ENCODE data around the gene IRF4.
"Not testable (repeated sequence)": the region's sequence is repeated elsewhere in the genome, so short reads cannot be mapped to it uniquely, and the experiment has no call there.

Gene IRF4

DNA sequence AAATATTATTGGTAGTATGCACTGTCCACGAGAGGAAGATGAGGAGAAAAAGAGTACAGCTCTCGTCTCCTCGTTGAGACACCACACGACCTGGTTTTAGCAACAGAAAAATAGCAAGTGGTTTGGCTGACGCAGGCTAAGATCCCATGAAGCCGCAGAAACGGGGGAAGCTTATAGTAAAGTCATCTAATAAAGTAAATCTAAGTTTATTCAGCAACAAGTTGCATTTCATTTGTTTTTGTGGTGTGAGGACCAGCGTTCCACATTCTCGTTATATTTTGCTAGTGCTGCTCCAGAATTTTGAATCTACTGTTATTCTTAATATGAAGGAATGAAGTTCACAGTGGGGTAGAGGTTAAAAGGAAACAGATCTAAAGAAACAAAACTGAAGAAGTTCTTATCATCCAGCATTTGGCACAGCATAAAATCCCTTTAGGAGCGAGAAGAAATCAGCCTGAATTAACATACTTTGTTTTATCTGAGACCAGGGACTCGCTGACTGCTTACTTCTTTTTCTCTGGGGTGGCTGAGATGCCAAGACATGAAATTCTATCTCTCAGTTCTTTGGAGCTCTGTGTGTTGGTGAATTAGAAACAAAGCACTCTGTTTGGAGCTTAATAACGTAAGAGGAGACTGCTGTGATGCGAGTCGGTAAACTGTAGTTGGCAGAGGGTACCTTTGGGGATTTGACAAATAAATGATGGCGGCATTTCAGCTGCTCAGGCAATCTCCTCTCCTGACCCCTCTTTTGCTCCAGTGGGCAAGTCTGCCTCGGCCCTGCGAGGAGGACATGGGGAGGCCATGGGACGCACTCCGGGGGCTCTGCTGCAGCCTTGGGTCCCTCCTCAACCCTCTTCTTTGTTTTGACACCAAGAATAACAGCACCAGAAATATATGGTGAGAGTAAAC is 24.9 kb upstream of the IRF4 start:
- no peak for FAIRE-seq

DNA sequence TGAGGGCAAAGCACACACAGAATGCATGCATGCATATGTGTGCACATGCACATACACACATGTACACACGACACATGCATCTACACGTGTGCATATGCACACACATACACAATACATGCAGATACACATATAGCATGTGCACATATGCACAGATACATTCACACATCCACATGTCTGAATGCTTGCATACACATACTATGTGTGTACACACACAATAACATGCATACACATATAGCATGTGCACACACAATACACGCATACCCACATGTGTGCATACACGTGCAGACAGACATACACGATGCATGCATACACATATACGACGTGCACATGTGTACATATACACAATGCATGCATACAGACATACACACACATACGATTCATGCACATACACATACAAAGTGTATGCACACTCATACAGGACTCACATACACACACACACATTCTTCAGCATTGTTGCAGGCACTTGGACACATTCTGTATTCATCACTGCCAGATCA is 24.2 kb upstream of the IRF4 start:
- no peak for FAIRE-seq

DNA sequence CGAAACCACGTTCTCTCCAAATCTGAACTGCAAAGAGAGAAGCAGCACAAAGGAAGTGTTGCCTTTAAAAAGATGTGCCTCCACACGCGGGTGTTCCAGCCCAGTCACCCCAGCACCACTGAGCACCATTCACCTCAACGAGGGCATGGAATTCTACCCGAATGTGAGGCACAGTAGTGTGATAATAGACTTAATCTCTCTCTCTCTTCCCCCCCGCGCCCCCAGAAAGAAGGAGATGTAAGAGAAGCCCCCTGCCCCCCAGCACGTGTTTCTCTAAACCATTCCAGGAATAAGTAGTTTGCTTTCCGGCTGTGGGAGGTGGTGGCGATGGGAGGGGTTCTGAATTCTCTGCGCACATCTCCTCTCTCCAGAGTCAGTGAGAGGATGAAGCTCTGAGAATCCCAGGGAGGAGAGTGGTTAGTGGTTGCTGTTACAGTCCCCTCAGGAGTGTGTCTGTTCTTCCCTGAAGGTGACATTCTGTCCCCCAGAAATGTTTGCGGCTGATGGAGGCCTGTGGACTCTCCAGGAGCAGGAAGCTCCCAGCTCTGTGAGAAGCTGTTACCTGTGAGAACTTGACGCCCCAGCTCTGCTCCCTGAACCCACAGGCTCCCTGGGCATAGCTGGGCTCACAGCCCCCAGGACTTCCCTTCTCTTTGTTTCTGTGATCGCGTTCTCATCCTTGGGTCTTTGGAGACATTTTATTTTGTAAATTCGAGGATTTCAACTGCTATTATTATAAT is 23.5 kb upstream of the IRF4 start:
- FAIRE-seq = no peak

DNA sequence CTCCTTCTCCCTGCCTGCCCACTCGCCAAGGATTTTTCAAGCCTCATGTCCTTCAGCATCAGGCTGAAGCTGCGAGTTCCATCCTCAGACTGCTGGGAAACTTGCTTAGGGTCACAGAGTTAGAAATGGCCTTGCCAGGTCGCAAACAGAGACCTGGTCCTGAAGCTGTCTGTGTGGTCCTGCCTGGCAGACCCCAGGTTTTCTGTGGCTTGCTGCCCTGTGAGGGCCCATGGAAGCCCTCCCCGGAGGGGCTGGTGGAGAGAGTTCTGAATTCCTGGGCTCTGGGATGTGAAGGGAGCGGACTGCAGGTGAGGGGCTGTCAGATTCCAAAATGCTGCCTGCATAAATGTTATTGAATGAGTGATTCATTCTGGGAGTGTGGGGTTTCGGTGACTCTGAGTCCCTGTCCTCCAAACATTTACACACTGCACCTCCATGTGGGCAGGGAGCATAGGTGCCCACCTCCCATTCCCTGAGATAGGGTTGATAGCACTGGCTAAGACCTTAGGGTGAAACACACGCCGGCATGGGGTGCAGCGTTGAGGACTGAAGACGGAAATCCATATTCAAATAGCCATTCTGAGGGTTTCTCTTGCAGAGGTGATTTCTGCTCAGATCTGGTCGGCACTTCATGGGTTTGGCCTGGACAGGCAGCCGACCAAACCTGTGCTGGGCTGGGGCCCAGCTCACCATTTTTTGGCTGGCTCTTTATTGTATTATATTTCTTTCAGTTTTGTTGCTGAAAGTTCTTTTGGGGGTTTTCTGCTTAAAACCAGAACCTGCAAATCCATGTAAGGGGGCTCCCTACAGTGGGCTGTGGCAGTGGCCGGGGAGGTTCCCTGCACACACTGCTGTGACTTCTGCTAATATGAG is 21.8 kb upstream of the IRF4 start:
- no peak for FAIRE-seq

DNA sequence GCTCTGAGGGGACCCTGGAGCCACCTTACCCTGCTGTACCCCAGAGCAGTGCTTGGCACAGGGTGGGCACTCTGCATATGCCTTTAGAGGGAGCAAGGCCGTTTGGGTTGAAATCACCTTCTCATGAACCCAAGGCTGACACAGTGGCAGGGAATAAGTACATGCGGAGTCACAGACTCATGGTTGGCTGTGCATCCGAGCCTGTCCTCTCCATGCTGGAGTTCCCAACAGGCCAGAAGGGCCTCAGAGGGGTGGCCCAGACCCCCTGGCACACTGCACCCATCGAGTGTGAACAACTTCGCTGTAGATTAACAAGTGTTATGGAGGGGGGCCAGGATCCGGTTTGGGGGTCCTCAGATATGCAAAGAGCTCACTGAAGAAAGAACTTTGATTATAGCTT is 21.0 kb upstream of the IRF4 start:
- FAIRE-seq = no peak

DNA sequence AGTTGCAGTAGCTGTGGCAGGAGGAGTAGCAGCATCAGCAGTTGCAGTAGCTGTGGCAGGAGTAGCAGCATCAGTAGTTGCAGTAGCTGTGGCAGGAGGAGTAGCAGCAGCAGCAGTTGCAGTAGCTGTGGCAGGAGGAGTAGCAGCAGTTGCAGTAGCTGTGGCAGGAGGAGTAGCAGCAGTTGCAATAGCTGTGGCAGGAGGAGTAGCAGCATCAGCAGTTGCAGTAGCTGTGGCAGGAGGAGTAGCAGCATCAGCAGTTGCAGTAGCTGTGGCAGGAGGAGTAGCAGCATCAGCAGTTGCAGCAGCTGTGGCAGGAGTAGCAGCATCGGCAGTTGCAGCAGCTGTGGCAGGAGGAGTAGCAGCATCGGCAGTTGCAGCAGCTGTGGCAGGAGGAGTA is 19.7 kb upstream of the IRF4 start:
- not testable (repeated sequence) for FAIRE-seq

DNA sequence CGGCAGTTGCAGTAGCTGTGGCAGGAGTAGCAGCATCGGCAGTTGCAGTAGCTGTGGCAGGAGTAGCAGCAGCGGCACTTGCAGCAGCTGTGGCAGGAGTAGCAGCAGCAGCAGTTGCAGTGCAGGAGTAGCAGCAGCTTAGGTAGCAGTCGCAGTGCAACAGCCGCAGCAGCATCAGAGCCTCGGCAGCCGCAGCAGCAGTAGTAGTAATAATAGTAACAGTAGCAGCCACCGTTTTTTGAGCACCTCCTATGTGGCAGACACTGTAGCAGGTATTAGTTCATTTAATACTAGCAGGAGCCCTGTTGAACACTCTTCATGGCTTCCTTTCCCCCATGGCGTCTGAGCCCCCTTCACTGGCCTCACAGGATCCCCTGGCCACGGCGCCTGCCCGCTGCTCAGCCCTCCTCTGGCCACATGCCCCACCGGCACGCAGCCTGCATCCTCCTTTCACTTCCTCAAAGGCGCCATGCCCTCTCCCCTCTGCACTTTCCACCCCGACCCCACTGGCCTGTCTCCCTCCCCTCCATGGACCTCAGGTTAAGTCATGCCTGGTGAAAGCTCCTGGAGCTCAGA is 19.1 kb upstream of the IRF4 start:
- no peak for FAIRE-seq

DNA sequence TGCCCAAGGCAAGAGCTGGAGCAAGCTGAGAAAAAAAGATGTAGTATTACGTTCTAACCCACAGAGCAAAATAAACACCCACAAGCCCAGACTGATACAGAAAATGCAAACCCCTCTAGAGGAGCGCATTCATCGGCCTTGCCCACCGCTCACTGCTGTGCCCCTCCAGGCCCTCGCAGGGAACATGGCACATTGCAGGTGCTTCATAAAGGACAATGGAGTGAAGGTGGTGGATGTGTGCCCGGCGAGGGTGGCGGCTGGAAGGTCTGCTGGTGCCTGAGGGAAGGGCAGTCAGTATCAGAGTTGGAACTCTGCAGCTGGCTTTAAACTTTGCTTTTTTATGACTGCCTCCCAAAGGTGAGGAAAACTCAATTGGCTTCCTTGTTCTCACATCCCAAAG is 18.5 kb upstream of the IRF4 start:
- no peak for FAIRE-seq

DNA sequence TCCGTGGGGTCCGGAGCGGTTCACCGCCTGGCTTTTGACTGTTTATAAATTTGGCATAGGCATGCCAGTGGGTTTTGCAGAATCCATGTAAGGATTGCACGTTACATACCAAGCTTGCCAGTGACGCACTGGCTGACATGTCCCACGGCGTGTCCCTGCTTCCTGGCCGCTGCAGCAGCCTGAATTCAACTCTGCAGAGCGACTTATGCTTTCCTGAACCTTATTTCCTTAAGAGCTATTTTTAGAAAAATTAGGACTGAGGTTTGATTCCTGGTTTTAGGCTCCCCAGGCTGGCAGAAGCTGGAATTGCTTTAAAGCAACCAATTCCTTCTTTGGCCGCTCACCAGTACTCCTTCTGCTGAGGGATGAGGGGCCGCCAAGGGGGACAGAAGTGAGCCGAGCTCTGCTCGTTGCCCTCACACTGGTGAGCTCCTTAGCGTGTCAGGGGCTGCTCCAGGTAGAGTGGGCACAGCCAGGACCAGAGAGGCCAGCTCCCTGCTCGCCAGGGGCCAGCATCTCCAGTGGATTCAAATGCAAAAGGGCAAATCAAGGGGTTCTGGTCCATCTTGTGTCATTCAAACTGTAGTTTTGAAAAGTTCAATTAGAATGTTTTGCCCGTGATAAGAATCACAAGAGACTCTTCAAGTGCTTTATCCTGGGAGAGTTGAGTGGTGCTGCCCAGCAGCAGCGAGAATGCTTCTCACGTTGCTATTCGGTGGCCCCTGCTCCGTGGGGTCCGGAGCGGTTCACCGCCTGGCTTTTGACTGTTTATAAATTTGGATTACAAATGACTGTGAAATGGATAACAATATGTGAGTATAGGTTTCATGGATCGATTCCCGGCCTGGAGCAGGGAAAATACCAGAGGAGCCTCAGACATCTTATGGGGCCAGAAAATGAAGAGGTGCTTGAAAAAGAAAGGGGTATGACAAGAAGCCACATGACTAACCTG is 17.5 kb upstream of the IRF4 start:
- no peak for FAIRE-seq

DNA sequence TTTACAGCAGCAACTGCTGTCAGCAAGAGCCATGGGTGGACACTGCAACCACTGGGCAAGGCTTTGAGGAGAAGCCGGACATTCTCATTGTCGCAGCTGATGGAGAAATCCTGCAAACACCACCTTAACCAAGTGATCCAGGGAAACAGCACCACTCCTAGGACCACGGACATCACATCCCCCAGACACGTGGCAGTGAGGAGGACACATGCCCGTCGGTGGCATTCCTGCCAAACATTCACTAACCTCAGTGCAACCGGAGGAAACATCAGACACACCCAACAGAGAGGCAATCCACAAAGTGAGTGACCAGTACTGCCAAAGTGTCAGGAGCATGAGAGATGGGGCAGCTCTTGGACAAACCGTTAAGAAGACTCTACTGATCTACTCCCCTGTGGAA is 16.6 kb upstream of the IRF4 start:
- no peak for FAIRE-seq

DNA sequence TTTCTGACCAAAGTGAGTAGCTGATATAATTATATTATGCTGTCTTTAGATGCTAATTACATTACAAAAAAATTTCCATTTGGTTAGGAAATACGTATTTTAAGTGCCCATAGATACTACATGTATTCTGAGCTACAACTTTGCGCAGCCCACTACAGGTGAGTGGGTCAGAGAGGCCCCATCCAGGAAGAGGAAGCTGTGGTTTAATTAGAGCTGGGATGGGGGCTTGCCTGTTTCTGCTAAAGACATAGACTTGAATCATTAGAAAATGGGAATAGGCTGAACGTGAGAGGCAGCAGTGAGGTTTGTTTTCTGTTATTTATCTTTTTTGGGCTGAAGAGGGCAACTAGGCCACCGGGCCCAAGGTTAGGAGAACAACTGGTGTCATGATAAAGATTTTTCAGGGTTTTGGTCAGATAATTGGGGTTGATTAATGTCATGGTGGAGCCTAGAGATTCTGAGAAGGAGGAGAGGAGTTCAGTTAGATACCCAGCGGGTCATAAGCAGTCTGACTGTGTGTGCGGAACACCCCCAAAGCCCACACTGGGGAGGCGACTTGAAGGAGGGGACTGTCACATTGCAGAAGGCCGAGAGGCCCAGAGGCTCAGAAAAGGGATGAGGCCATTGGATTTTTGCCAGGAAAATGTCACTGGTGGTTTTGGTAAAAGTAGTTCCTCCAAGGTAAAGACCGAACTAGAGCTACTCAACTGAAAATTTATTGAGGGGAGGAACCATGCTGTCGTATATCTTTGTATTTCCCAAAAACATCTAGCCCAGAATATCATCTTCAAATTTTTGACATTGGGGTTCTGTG is 14.5 kb upstream of the IRF4 start:
- FAIRE-seq = no peak

DNA sequence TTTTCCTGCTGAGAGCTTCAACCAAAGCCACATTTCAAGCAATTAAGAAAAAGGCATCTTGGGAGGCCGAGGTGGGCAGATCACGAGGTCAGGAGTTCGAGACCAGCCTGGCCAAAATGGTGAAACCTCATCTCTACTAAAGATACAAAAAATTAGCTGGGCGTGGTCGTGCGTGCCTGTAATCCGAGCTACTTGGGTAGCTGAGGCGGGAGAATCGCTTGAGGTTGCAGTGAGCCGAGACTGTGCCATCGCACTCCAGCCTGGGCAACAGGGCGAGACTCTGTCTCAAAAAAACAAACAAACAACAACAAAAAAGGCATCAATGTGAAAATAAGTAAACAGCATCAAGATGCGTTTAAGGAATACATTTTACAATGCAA is 13.9 kb upstream of the IRF4 start:
- not testable (repeated sequence) for FAIRE-seq

DNA sequence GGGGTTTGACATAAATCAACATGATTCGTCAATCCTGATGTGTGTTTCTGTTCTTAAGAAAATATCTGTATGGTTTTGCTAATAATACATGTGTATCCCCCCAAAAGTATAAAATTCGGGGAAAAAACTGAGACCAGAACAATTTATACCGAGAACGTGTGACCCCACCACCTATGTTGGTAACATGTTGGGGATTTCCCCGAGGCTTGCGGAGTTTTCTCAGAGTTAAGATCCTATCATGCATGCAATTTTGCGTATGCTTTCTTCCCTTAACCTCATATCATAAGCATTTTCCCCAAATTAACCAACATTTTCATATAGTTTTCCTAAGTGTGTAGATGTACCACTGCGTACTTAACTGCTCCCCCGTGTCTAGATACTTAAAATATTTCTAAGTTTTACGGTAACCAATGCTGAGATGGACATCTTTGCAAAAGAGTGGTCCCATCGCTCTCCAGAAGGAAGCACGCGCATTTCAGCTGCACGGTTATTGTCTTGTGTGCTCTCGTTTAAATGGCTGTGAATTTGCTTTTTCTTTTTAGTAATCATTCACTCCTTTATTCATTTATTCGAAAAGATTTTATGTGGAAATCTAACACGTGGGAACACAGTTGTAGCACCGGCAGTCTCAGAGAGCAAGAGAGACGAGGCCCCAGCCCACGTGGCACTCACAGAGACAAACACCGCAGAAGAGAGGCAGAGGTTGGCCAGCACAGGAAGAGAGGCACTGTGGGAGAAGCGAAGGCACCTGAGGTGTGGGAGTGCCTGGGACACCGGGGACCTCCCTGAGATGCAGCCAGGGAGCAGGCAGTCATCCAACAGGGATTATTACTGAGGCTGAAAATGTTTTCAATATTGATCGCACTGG is 13.2 kb upstream of the IRF4 start:
- no peak for FAIRE-seq

DNA sequence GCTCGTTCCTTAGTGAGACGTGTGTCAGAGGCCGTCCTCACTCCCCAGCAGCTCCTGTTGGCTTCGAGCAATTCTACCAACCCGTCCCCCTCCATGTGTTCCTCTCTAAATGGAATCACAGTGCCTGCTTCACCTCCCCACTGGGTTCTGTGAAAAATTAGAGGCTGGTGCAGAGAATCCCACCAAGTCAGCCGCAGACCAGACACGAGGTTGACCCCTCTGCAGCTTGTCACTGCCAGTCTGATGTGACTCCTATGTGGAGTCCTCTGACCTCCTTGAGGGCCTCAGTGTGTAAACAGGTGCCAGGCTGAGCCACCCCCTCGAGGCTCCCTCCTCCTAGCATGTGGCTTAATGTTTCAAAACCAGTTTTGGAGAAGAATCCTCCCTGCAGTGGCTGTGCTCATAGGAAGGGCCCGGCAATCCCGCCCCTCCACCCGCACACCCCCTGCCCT is 12.6 kb upstream of the IRF4 start:
- FAIRE-seq = no peak

DNA sequence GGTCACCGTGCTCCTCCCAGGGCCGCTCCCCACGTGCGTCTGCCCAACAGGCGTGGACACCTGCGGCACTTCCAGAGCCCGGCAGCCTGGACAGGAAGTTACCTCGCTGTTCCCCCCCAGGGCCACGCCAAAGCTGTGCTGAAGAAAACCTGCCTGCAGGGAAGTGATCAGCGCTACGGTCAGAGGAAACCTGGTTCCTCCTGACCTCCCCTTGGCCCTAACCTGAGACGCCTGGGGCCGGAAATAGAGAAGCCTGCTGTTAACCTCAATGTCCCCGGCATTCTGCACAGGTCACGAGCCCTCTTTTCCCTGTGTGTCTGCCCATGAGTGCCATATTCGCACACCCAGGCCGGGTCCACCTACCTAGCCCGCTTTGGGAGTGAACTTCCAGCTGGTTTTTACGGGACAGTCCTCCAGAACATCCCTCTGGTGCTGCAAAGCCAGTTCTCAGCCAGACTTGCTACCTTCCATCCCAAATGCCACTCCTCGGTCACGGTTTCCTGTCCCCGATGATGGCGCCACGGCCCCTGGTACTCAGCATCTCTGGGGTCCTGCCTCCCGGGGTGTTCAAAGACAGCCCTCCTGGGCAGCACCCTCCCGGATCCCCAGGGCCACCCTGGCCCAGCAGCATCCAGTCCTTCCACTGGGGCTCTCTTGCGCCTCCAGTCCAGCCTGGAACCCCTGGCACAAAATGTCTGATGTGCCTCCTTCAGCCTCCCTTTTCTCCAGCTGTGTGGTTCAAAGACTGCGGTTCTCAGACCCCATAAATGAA is 12.0 kb upstream of the IRF4 start:
- FAIRE-seq = no peak

DNA sequence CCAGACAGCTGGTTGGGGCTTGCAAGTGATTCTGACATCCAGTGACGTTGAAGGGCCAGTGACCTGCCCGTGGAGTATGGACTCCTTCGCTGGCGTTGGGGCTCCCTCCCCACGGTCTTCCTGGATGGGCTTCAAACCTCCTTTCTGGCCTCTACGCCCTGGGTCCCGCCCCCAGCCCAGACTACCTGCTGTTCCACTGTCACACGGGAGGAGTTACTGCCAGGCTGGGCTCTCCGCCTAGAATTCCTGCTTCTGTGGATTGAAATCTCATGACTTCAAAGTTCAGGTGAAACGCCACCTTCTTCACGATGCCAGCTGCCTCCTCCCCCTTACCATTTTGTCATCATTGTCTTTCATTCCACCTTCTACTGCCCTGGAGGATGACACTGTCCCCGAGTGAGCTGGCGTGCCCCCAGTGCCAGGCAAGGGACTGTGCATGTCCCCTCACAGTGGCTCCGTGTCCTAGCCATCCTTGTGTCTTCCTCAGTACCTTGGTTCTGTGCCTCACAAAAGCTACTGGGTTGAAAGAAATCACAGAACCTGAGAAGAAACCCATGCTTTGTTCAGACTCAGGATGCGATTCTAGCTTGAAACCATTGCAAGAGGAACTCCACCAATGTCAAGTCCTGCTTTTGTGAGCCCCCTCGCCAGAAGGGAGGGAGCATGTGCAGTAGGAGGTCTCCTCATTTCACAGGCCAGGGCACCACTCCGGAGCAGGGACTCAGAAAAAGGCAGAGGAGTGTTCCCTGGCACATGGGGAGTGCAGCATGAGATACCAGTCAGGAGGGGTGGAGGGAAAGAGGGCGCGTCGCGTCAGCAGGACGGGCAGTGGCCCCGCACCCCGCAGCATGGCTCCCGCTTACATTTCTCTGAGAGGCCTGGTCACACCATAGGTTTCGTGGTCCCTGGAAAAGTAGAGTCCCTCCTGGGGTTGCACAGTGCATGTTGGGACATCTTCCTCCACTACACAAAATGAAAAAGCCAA is 11.0 kb upstream of the IRF4 start:
- no peak for FAIRE-seq

DNA sequence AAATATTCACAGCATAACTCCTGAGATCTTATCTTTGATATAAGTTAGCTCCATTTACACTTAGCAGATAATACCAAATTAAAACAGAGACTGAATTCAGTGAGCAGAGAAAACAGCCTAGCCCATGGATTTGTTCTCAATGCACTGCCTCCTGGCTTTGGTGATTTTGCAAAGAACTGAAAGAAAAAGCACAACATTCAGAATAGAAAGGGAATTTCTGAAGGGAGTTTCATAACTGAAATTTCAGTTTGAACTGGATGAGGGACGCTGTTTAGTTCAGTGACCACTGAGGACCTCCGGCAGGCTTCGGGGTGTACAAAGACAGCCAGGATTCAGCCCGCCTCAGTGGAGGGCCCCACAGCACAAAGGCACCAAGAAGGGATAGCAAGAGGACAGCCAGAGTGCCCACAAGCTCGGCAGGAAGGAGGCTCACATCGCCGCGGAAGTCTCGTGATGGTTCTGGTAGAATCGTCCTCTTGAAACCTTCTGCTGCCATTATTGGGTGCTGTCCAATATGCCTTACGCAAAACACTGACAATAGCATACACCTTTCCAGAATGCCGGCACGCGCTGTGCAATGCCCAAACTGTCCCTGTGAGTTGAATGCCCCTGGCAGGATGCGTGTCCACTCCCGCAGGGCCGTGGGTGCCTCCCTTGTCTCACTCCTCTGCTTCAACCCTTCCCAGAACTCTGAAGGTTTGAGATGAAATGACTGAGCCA is 9.7 kb upstream of the IRF4 start:
- no peak for FAIRE-seq

Measured in endometrium (tissue), 2 donors.